ENCODE measurements around the gene ANKIB1.

DNA sequence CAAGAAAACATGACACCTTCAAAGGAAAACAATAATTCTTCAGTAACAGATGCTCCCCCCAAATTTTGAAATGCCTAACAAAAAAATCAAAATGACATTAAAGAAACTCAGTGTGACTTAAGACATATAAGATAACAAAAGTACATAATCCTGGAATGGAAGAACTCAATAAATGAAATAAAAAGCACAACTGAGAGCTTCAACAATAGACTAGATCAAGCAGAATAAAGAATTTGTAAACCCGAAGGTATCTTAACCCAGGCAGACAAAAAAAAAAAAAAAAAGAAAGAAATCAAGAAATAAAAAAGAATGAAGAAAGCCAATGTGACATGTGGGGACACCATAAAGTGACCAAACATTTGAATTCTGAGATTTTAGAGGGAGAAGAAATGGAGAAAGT lies 39.1 kb upstream of the ANKIB1 start:
- TF ChIP-seq, protein P1, sequence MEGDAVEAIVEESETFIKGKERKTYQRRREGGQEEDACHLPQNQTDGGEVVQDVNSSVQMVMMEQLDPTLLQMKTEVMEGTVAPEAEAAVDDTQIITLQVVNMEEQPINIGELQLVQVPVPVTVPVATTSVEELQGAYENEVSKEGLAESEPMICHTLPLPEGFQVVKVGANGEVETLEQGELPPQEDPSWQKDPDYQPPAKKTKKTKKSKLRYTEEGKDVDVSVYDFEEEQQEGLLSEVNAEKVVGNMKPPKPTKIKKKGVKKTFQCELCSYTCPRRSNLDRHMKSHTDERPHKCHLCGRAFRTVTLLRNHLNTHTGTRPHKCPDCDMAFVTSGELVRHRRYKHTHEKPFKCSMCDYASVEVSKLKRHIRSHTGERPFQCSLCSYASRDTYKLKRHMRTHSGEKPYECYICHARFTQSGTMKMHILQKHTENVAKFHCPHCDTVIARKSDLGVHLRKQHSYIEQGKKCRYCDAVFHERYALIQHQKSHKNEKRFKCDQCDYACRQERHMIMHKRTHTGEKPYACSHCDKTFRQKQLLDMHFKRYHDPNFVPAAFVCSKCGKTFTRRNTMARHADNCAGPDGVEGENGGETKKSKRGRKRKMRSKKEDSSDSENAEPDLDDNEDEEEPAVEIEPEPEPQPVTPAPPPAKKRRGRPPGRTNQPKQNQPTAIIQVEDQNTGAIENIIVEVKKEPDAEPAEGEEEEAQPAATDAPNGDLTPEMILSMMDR (conservative IDR thresholded peaks at IDR 0.05 in 1 of 2, IDR thresholded peaks at IDR 0.05 in 1 of 2; ENCODE audit: low read depth in 1 of 2, low read length in 2 of 2) = no peak
- TF ChIP-seq EZH2 (IDR thresholded peaks at IDR 0.05; ENCODE audit: low read length, missing control alignments) = no peak
